GM23248 (cell line): ENCODE results near the gene MAT2A. TPM values are rescaled to one million over a fixed set of nuclear protein-coding genes. Genes with fewer than 3 reads are reported as not detected.

Source experiments
- DNase-seq: peaks from one replicate; pipeline ENCODE4 v3.0.0-alpha.2; 2015
- H2AFZ ChIP-seq: fragments of 200-600 bp; sonication (generic); 2 replicates; pipeline ENCODE4 v1.6.1; 2016; ENCODE audit warnings: antibody characterized with exemption
- H3F3A ChIP-seq: fragments of 200-600 bp; sonication (generic); 2 replicates; pipeline ENCODE4 v1.6.1; 2016; ENCODE audit warnings: mild to moderate bottlenecking, antibody characterized with exemption, mixed run types; ENCODE audit not compliant: insufficient read depth
- H3K27ac ChIP-seq: fragments of 200-600 bp; sonication (generic); 2 replicates; pipeline ENCODE4 v1.5.1; 2016; ENCODE audit warnings: mild to moderate bottlenecking
- H3K27me3 ChIP-seq: fragments of 200-600 bp; sonication (generic); replicated peaks from 2 replicates; pipeline ENCODE4 v1.6.1; 2016; ENCODE audit warnings: mild to moderate bottlenecking; ENCODE audit not compliant: insufficient read depth
- H3K36me3 ChIP-seq: fragments of 200-600 bp; sonication (generic); 2 replicates; pipeline ENCODE4 v1.6.1; 2016; ENCODE audit warnings: low read depth, mild to moderate bottlenecking
- H3K4me1 ChIP-seq: fragments of 200-600 bp; sonication (generic); 2 replicates; pipeline ENCODE4 v1.6.1; 2016; ENCODE audit warnings: mild to moderate bottlenecking; ENCODE audit not compliant: insufficient read depth
- H3K4me2 ChIP-seq: fragments of 200-600 bp; sonication (generic); one replicate; pipeline ENCODE4 v1.6.1; 2016; ENCODE audit warnings: mild to moderate bottlenecking; ENCODE audit not compliant: unreplicated experiment
- H3K4me3 ChIP-seq: fragments of 200-600 bp; sonication (generic); 2 replicates; pipeline ENCODE4 v1.5.1; 2016; ENCODE audit warnings: mild to moderate bottlenecking
- H3K79me2 ChIP-seq: fragments of 200-600 bp; sonication (generic); 2 replicates; pipeline ENCODE4 v1.6.1; 2016; ENCODE audit warnings: mild to moderate bottlenecking; ENCODE audit not compliant: insufficient read depth
- H3K9ac ChIP-seq: fragments of 200-600 bp; sonication (generic); 2 replicates; pipeline ENCODE4 v1.6.1; 2016; ENCODE audit warnings: mild to moderate bottlenecking
- H3K9me2 ChIP-seq: fragments of 200-600 bp; sonication (generic); 2 replicates; pipeline ENCODE4 v1.6.1; 2016; ENCODE audit warnings: mixed run types, mild to moderate bottlenecking, moderate library complexity; ENCODE audit not compliant: insufficient read depth
- H3K9me3 ChIP-seq: fragments of 200-600 bp; sonication (generic); one replicate; pipeline ENCODE4 v1.6.1; 2017; ENCODE audit warnings: low read depth
- H4K20me1 ChIP-seq: fragments of 200-600 bp; sonication (generic); 2 replicates; pipeline ENCODE4 v1.6.0; 2016; ENCODE audit not compliant: insufficient read depth
- EZH2 ChIP-seq: fragments of 200-600 bp; sonication (generic); IDR thresholded peaks from 2 replicates; pipeline ENCODE4 v1.6.1; 2018; ENCODE audit warnings: antibody characterized with exemption, mild to moderate bottlenecking; ENCODE audit not compliant: insufficient read depth, poor library complexity, severe bottlenecking
- EZH2phosphoT487 ChIP-seq: fragments of 200-600 bp; sonication (generic); IDR thresholded peaks from 2 replicates; pipeline ENCODE4 v1.6.1; 2018; ENCODE audit warnings: antibody characterized with exemption, moderate library complexity, mild to moderate bottlenecking, low read depth; ENCODE audit not compliant: insufficient read depth
- WGBS, 2 experiments: methylation state at CpG; one replicate each; pipeline ENCODE4 v1.1.6; 2015 to 2017; ENCODE audit warnings: low lambda C conversion rate in 2 of 2, low coverage in 1 of 2; ENCODE audit errors: missing lambda C conversion rate in 2 of 2; 5-methylcytosine and 5-hydroxymethylcytosine counted together
- in situ Hi-C: fragments of 300-500 bp; cut with MboI; formaldehyde crosslinking; loops from 2 replicates; pipeline ENCODE4 v1.15.0; 2020
- polyA plus RNA-seq: library from polyadenylated mRNA; unstranded; fragments of >200 nt; fragmentation: Nextera tagmentation; extraction: Ambion mirVana; gene quantifications from 2 replicates; pipeline ENCODE4 v1.2.1, GENCODE V29; 2016
- total RNA-seq: library from RNA; depleted of rRNA; stranded (reverse); fragments of >200 nt; shearing (Covaris generic); gene quantifications from 2 replicates; pipeline ENCODE4 v1.2.3, GENCODE V29; 2014

MAT2A gene
- total and polyA plus RNA-seq, 2 experiments from 2014 or later: 104 to 217 TPM

- peak overlapping the region; percentile 99 for H2AFZ ChIP-seq
- TF ChIP-seq EZH2phosphoT487: no peak
- no peak for TF ChIP-seq EZH2
- H3K9me3 ChIP-seq: no peaks in the 10 kb centered on the region
- peaks cover 14% of the 10 kb centered on the region for H3K4me1 ChIP-seq
- peaks cover 54% of the 10 kb centered on the region for H3K79me2 ChIP-seq
- H3K27ac ChIP-seq: peak overlapping the region; percentile 62
- no peaks in the 10 kb centered on the region for H3F3A ChIP-seq
- no peaks in the 10 kb centered on the region for H3K9me2 ChIP-seq
- in situ Hi-C loops: no loop called here
- no peaks in the 10 kb centered on the region for H3K27me3 ChIP-seq
- peak; percentile 46 for DNase-seq
- peak overlapping the region; percentile 90 for H3K4me2 ChIP-seq
- no peaks in the 10 kb centered on the region; the same call in 1 of the 2 replicates for H3K36me3 ChIP-seq
- peak overlapping the region; percentile 81 for H3K9ac ChIP-seq
- H4K20me1 ChIP-seq: no peaks in the 10 kb centered on the region
- H3K4me3 ChIP-seq: peak overlapping the region; percentile 91
- WGBS, 2 experiments: 3% methylated on average over 12 to 14 of the region's 14 CpGs
These were observed 21.9 kb downstream of the MAT2A start for GRCh38 chr2:85560812-85561279.

DNA sequence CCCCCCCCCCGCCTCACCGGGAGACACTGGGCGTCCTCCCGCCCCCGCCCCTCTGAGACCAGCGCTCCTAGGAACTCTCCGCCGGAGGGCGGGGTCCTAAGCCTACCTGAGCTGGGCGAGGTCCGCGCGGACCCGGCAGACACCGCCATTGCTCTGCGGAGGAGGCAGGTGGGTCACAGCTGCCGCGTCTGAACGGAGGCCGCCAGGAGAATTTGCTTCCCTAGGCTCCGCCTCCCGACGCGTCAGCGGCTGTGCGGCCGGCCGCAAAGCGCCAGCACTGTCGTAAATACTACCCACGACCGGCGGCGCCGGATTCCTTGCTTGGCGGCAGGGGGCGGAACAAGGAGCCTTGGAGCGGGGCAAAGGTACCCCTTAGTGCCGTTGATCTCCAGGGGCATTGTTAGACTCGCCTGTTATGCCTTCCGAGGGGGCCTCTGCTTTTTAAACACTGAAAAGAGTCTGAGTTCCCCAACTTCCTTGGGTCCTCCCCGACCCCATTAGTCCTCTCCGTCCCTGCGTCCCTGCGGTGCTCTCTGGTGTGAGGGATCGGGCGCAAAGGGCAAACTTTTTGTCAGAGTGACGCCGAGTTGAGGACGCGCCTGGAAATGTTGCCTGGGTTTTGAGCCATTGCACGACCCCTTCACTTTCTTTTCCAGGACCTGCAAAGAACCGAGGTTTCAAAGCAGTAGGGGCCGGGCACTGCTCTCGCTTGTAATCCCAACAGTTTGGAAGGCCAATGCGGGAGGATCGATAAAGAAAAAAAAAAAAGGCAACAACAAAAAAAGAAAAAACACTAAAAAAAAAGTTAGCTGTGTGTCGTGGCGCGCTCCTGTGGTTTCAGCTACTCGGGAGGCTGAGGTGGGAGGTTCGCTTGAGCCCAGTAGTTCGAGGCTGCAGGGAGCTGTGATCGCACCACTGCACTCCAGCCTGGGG is 22.6 kb downstream of the MAT2A start, which contains the start of gene GGCX:
Gene GGCX (minus strand): TSS at position 214 of the 933 bp plus-strand sequence. CDS start 65 bp downstream, at position 149.
- peaks cover 47% of the 10 kb centered on the region for H3K79me2 ChIP-seq
- H3F3A ChIP-seq: no peaks in the 10 kb centered on the region
- no peaks in the 10 kb centered on the region for H3K9me2 ChIP-seq
- peaks cover 14% of the 10 kb centered on the region for H3K4me1 ChIP-seq
- H3K9me3 ChIP-seq: no peaks in the 10 kb centered on the region
- H3K9ac ChIP-seq: peak within 1 kb of the TSS; percentile 81
- no peaks in the 10 kb centered on the region for H3K27me3 ChIP-seq
- 3 to 5% methylated on average over 56 to 63 of the region's 64 CpGs for WGBS, 2 experiments
- peak; percentile 99 for DNase-seq
- no peak for TF ChIP-seq EZH2phosphoT487
- TF ChIP-seq EZH2: no peak
- H3K27ac ChIP-seq: peak within 1 kb of the TSS; percentile 62
- no peaks in the 10 kb centered on the region for H4K20me1 ChIP-seq
- in situ Hi-C loops: no loop called here
- H3K4me3 ChIP-seq: peak within 1 kb of the TSS; percentile 91
- peak within 1 kb of the TSS; percentile 99 for H2AFZ ChIP-seq
- H3K4me2 ChIP-seq: peak within 1 kb of the TSS; percentile 90
- no peaks in the 10 kb centered on the region for H3K36me3 ChIP-seq

GRCh38 chr2:85564144-85564563 is 25.2 kb downstream of the MAT2A start:
- Histone ChIP-seq H3K36me3 (no peaks in the 10 kb centered on the region), H3K4me1 (peaks cover 13% of the 10 kb centered on the region), H3F3A (no peaks in the 10 kb centered on the region), H3K79me2 (peaks cover 20% of the 10 kb centered on the region), H3K9me2 (no peaks in the 10 kb centered on the region), H3K27me3 (no peaks in the 10 kb centered on the region), H3K27ac (no peak overlapping the region), H3K9ac (no peak overlapping the region), H3K9me3 (no peaks in the 10 kb centered on the region), H3K4me2 (no peak overlapping the region), H2AFZ (peak overlapping the region; percentile 66; the same call in 1 of the 2 replicates), H4K20me1 (no peaks in the 10 kb centered on the region), H3K4me3 (no peak overlapping the region)
- no peak for TF ChIP-seq EZH2phosphoT487
- no peak for TF ChIP-seq EZH2
- DNase-seq: no peak
- in situ Hi-C loops: no loop called here
- WGBS, 2 experiments: 86 to 89% methylated on average over 5 of the region's 5 CpGs

GRCh38 chr2:85566265-85566664 is 27.3 kb downstream of the MAT2A start:
- WGBS, 2 experiments: 83 to 90% methylated on average over 4 of the region's 4 CpGs

More at GRCh38 chr2:85566265-85566664, 27.3 kb downstream of the MAT2A start:
- H3K4me1 ChIP-seq: no peaks in the 10 kb centered on the region
- H2AFZ ChIP-seq: no peak overlapping the region
- no peak overlapping the region for H3K4me3 ChIP-seq
- no peaks in the 10 kb centered on the region for H3F3A ChIP-seq
- no peak overlapping the region for H3K27ac ChIP-seq
- no peaks in the 10 kb centered on the region for H3K79me2 ChIP-seq
- in situ Hi-C loops: no loop called here
- H3K9me2 ChIP-seq: no peaks in the 10 kb centered on the region
- H3K36me3 ChIP-seq: no peaks in the 10 kb centered on the region
- H3K4me2 ChIP-seq: no peak overlapping the region
- no peak overlapping the region for H3K9ac ChIP-seq
- no peak for DNase-seq
- H3K27me3 ChIP-seq: no peaks in the 10 kb centered on the region; the same call in 1 of the 2 replicates
- H4K20me1 ChIP-seq: no peaks in the 10 kb centered on the region
- H3K9me3 ChIP-seq: no peaks in the 10 kb centered on the region
- TF ChIP-seq EZH2 (no peak), EZH2phosphoT487 (no peak)
